Tibial nerve (tissue), 4 donors: ENCODE measurements around the gene LRRC10B.

Source experiments
- EP300 ChIP-seq, 2 donors: sonication (generic); formaldehyde crosslinking; IDR thresholded peaks; one replicate each; pipeline ENCODE4 v1.6.1; 2017; ENCODE audit warnings: antibody characterized with exemption in 2 of 2, mild to moderate bottlenecking in 1 of 2
- TF ChIP-seq, protein P1 (sequence below), 5 experiments: fragments of 200-600 bp in 3 of 5; fragments of 450-650 bp in 2 of 5; sonication (generic) in 3 of 5; IDR thresholded peaks; one replicate each; pipeline ENCODE4 v1.5.1; 2016 to 2019; ENCODE audit warnings: antibody characterized with exemption in 5 of 5, mild to moderate bottlenecking in 3 of 5, moderate library complexity in 2 of 5

DNA sequence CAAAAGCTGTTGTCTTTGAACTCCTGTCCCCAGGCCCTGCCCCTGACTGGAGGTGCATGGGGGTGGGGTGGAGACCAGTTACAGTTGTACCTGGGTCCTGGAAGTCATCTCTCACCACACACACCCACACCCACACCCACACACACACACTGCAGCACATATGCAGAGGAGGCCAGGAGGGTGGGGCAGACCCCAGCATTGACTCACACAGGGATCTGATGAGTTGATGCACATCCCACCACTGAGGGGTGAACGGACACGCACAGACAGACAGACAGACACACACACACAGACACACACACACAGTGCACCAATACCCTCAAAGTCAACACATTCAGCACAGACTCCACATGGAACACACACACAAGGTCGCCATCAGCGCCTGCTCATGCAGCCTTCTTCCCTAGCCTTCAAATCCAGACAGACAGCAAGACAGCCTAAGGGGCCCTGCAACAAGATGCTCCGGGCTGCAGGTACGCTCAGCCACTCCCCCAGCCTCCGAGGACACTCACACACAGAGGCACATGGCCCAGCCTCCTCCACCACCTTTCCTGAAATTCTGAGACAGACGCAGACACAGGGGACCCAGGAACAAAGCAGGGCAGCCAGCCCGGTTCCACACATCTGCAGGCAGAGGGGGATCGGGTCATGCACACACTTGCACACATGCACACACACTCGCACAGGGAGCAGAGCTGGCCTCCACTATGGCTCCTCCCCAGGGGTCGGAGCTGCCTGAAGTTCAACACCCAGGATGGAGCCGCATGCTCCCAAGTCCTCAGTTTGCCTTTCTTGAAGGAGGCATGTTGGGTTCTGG is 45.8 kb downstream of the LRRC10B start:
- TF ChIP-seq, protein P1, sequence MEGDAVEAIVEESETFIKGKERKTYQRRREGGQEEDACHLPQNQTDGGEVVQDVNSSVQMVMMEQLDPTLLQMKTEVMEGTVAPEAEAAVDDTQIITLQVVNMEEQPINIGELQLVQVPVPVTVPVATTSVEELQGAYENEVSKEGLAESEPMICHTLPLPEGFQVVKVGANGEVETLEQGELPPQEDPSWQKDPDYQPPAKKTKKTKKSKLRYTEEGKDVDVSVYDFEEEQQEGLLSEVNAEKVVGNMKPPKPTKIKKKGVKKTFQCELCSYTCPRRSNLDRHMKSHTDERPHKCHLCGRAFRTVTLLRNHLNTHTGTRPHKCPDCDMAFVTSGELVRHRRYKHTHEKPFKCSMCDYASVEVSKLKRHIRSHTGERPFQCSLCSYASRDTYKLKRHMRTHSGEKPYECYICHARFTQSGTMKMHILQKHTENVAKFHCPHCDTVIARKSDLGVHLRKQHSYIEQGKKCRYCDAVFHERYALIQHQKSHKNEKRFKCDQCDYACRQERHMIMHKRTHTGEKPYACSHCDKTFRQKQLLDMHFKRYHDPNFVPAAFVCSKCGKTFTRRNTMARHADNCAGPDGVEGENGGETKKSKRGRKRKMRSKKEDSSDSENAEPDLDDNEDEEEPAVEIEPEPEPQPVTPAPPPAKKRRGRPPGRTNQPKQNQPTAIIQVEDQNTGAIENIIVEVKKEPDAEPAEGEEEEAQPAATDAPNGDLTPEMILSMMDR (IDR thresholded peaks at IDR 0.05): no peak
- no peak for TF ChIP-seq EP300 (IDR thresholded peaks at IDR 0.05)
